MCF 10A (cell line): ENCODE results near the gene PLAU. TPM values are rescaled to one million over a fixed set of nuclear protein-coding genes. Genes with fewer than 3 reads are reported as not detected.
A peak's percentile ranks its signal among the peaks of the same experiment; 100 is the strongest.

ENCODE experiments used
- BruUV-seq: library from RNA; stranded (reverse); fragments of 400-500 nt; replicated peaks from 2 replicates; lab custom pipeline; 2021; lab: Mats Ljungman, UMichigan
- CTCF ChIA-PET: fragments of 300-600 bp; sonication (Branson Sonifier 250); formaldehyde crosslinking; extraction: SDS; loops from one replicate; lab custom pipeline; 2021; ENCODE audit warnings: antibody characterized with exemption, inconsistent platforms; lab: Yijun Ruan, JAX
- POLR2A ChIA-PET: fragments of 300-600, 350-650 bp; sonication (Branson Sonifier 250); formaldehyde crosslinking; extraction: SDS; loops from one replicate; lab custom pipeline; 2020; ENCODE audit warnings: antibody characterized with exemption, inconsistent platforms; lab: Yijun Ruan, JAX
- DNase-seq: peaks from one replicate; pipeline ENCODE4 v3.0.0-alpha.2; 2018; ENCODE audit not compliant: unreplicated experiment
- H3K27ac Mint-ChIP-seq: one replicate; pipeline ENCODE4 v1.8.0; 2022; ENCODE audit warnings: mild to moderate bottlenecking, low read depth, mixed read lengths; ENCODE audit not compliant: unreplicated experiment
- H3K27me3 Mint-ChIP-seq: one replicate; pipeline ENCODE4 v1.8.0; 2022; ENCODE audit warnings: mixed read lengths; ENCODE audit not compliant: insufficient read depth, unreplicated experiment
- H3K36me3 Mint-ChIP-seq: one replicate; pipeline ENCODE4 v1.8.0; 2022; ENCODE audit warnings: mild to moderate bottlenecking, moderate library complexity, mixed read lengths; ENCODE audit not compliant: insufficient read depth, unreplicated experiment
- H3K4me1 Mint-ChIP-seq: one replicate; pipeline ENCODE4 v1.8.0; 2022; ENCODE audit warnings: mixed read lengths; ENCODE audit not compliant: insufficient read depth, unreplicated experiment
- H3K4me3 Mint-ChIP-seq: one replicate; pipeline ENCODE4 v1.8.0; 2022; ENCODE audit warnings: mild to moderate bottlenecking, moderate library complexity, mixed read lengths; ENCODE audit not compliant: unreplicated experiment
- H3K9me3 Mint-ChIP-seq: one replicate; pipeline ENCODE4 v1.8.0; 2022; ENCODE audit warnings: mixed read lengths; ENCODE audit not compliant: unreplicated experiment
- intact Hi-C: fragments of 100-400 bp; cut with micrococcal nuclease; formaldehyde crosslinking; loops from 2 replicates; pipeline ENCODE4 v1.14.1; 2022
- total RNA-seq: library from RNA; stranded (reverse); gene quantifications from 2 replicates; pipeline ENCODE4 v1.2.3, GENCODE V29; 2022
- TF ChIP-seq, protein P1 (sequence below): fragments of 200-600 bp; IDR thresholded peaks from one replicate; pipeline ENCODE4 v1.8.0; 2022; ENCODE audit warnings: antibody characterized with exemption, mild to moderate bottlenecking; ENCODE audit not compliant: unreplicated experiment

The PLAU gene
- total RNA-seq, 1 experiment from 2014 or later = 30.6 TPM

DNA sequence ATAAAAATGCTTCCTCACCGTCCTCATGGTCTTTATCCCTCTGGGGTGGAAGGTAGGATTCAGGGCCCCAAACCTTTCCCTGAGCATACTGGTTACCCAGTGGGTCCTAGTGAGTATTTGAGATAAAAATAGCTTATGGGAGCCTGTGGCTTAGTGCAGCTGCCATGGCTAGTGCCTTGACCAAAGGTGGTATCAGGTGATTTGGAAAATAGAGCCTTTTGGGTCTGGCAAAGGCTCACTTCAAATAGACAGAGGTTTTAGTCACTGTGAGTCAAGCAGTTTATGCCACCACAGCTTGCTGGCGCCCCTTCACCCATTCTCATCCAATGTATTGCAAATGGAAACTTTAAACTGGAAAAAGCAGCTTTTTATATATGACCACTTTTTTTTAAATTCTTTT, 30.4 kb downstream of the PLAU start:
- intact Hi-C loops = loop anchor here (2.0 kb wide), 1 partner anchor 140 kb away; no protein-coding TSS in a partner anchor
- Mint-ChIP-seq H3K27ac (peak overlapping the region; percentile 72), H3K9me3 (no peaks in the 10 kb centered on the region)

DNA sequence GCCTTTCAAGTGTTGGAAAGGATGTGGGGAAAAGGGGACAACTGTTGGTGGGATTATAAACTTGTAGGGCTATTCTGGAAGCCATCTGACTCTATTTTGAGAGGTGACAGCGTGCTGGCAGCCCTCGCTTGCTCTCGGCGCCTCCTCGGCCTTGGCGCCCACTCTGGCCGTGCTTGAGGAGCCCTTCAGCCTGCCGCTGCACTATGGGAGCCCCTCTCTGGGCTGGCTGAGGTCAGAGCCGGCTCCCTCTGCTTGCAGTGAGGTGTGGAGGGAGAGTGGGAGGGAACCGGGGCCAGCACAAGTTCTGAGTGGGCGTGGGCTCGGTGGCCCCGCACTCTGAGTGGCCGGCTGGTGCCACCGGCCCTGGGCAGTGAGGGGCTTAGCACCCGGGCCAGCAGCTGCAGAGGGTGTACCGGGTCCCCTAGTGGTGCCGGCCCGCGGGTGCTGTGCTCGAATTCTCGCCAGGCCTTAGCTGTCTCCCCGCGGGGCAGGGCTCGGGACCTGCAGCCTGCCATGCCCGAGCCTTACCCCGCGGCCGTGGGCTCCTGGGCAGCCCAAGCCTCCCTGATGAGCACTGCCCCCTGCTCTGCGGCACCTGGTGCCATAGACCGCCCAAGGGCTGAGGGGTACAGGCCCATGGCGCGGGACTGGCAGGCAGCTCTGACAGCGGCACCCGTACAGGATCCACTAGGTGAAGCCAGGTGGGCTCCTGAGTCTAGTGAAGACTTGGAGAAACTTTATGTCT, 33.6 kb downstream of the PLAU start:
- no TSS peak for BruUV-seq
- Mint-ChIP-seq H3K4me3 (no peak overlapping the region), H3K4me1 (peaks cover 9% of the 10 kb centered on the region), H3K9me3 (no peaks in the 10 kb centered on the region), H3K27me3 (no peaks in the 10 kb centered on the region), H3K36me3 (peaks cover 6% of the 10 kb centered on the region), H3K27ac (no peak overlapping the region)
- intact Hi-C loops = no loop called here
- POLR2A ChIA-PET = interaction anchor here (0.6 to 19.2 kb wide), 3 partner anchors 9 to 56 kb away, joined by 3 to 361 read pairs (median 3); no protein-coding TSS in a partner anchor
- TF ChIP-seq, protein P1, sequence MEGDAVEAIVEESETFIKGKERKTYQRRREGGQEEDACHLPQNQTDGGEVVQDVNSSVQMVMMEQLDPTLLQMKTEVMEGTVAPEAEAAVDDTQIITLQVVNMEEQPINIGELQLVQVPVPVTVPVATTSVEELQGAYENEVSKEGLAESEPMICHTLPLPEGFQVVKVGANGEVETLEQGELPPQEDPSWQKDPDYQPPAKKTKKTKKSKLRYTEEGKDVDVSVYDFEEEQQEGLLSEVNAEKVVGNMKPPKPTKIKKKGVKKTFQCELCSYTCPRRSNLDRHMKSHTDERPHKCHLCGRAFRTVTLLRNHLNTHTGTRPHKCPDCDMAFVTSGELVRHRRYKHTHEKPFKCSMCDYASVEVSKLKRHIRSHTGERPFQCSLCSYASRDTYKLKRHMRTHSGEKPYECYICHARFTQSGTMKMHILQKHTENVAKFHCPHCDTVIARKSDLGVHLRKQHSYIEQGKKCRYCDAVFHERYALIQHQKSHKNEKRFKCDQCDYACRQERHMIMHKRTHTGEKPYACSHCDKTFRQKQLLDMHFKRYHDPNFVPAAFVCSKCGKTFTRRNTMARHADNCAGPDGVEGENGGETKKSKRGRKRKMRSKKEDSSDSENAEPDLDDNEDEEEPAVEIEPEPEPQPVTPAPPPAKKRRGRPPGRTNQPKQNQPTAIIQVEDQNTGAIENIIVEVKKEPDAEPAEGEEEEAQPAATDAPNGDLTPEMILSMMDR = no peak
- no peak for DNase-seq
- CTCF ChIA-PET = interaction anchor here (0.9 to 24.2 kb wide), 5 partner anchors 12 to 96 kb away, joined by 5 to 658 read pairs (median 10); partner anchors contain the start of gene CAMK2G

More for the DNA sequence above, 30.4 kb downstream of the PLAU start:
- TF ChIP-seq, protein P1 = no peak
- no peak for DNase-seq
- ChIA-PET CTCF (interaction anchor here (0.6 to 24.2 kb wide), 37 partner anchors 9 to 290 kb away, joined by 3 to 658 read pairs (median 7); partner anchors contain the start of gene CAMK2G), POLR2A (interaction anchor here (0.6 to 19.2 kb wide), 10 partner anchors 9 to 546 kb away, joined by 3 to 361 read pairs (median 4); no protein-coding TSS in a partner anchor)
- Mint-ChIP-seq H3K4me3 (no peak overlapping the region), H3K4me1 (peaks cover 28% of the 10 kb centered on the region), H3K27me3 (no peaks in the 10 kb centered on the region), H3K36me3 (no peaks in the 10 kb centered on the region)
- BruUV-seq = no TSS peak

DNA sequence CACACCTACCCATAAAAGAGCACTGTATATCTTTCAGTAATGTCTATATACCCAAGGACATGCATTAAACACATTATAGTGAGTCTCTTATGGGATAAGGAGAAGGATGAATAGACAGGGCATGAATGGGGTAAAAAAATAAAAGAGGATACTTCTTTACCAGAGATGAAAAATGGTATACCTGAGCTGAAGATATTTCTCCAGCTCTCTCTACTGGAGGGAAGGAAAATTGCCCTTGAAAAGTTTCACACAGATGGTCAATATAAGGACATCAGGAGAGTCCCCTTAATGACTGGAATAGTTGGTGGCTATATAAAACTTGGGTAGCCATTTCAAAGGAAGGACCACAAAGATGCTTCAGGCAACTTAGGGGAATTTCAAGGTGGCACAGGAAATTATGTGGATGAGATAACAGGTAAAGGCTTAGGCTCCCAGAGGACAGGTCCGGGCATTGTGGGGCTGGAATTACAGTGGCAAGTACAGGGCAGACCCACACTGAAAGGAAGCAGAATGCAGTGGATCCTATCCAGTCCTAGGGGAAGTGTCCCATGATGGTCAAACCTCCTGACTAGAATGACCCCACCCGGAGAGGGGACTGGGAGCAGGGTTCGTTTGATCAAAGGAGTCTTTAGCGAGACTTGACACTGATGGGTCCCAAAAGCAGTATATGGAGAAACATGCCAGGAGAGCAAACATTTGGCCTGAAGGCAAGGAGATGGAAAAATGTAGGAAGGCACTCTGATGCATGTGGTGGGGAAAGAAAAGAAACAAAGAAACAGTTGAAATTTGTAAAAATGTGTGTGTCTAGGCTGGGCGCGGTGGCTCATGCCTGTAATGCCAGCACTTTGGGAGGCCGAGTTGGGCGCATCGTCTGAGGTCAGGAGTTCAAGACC, 35.6 kb downstream of the PLAU start:
- H3K9me3 Mint-ChIP-seq = no peaks in the 10 kb centered on the region
- no peak overlapping the region for H3K4me3 Mint-ChIP-seq
- CTCF ChIA-PET = interaction anchor here (0.5 to 24.2 kb wide), 9 partner anchors 10 to 1283 kb away, joined by 3 to 658 read pairs (median 6); partner anchors contain the start of gene CAMK2G
- peaks cover 6% of the 10 kb centered on the region for H3K36me3 Mint-ChIP-seq
- BruUV-seq = no TSS peak
- H3K27ac Mint-ChIP-seq = no peak overlapping the region
- intact Hi-C loops = no loop called here
- no peaks in the 10 kb centered on the region for H3K27me3 Mint-ChIP-seq
- TF ChIP-seq, protein P1 = no peak
- no peak for DNase-seq
- POLR2A ChIA-PET = interaction anchor here (0.6 to 19.2 kb wide), 3 partner anchors 53 to 120 kb away, joined by 3 to 361 read pairs (median 5); no protein-coding TSS in a partner anchor
- H3K4me1 Mint-ChIP-seq = no peaks in the 10 kb centered on the region
